Mucosa of descending colon (tissue), 3 donors: ENCODE results near the gene G0S2. TPM values are rescaled to one million over a fixed set of nuclear protein-coding genes. Genes with fewer than 3 reads are reported as not detected.
A peak's percentile ranks its signal among the peaks of the same experiment; 100 is the strongest.

Experiments used
- ATAC-seq: fragments of 200-7000 bp; cut with Tn5 transposase; one replicate; pipeline ENCODE4 v1.9.1; 2020; ENCODE audit warnings: mild to moderate bottlenecking, moderate library complexity
- DNase-seq, 3 donors: peaks; one replicate each; pipeline ENCODE4 v3.0.0-alpha.2; 2020
- H3K36me3 ChIP-seq: fragments of 200-600 bp; one replicate; pipeline ENCODE4 v1.8.0; 2021; ENCODE audit warnings: low read depth, mild to moderate bottlenecking
- H3K4me1 ChIP-seq: fragments of 200-600 bp; one replicate; pipeline ENCODE4 v1.8.0; 2021; ENCODE audit warnings: low read depth, mild to moderate bottlenecking
- H3K4me3 ChIP-seq: fragments of 200-600 bp; one replicate; pipeline ENCODE4 v1.8.0; 2021; ENCODE audit warnings: mild to moderate bottlenecking
- H3K9me3 ChIP-seq: fragments of 200-600 bp; one replicate; pipeline ENCODE4 v1.8.0; 2021; ENCODE audit warnings: mild to moderate bottlenecking
- CTCF ChIP-seq: fragments of 200-600 bp; IDR thresholded peaks from one replicate; pipeline ENCODE4 v1.8.0; 2022; ENCODE audit warnings: antibody characterized with exemption, mild to moderate bottlenecking
- intact Hi-C, 2 donors: fragments of 100-400 bp; cut with DNase I in 1 of 2; cut with micrococcal nuclease in 1 of 2; formaldehyde crosslinking; loops; one replicate each; pipeline versions ENCODE4 v1.11.0 to v1.11.1; 2022; cut with DNase I, micrococcal nuclease
- total RNA-seq, 3 donors: library from RNA; stranded (reverse); fragmentation: NEBNext Ultra II Directional in 2 of 3; extraction: Animal tissue kit (Norgen Biotek cat#: 25700) in 2 of 3; gene quantifications; one replicate each; pipeline versions ENCODE4 v1.2.1 to v1.2.4, GENCODE V29; 2021 to 2023
- donor health status: DM: no; HTN: no; CAD: no; lungs with moderate emphysema.
- donor health status: DM: no; HTN: no; CAD: no.
- donor health status: DM: no; HTN: yes; CAD: no.

G0S2 gene
- total RNA-seq, 3 donors from 2014 or later = 5.8 to 13.5 (median 9.0) TPM

GRCh38 chr1:209675565-209676154 lies 448 bp downstream of the G0S2 start:
- no peak overlapping the region for H3K4me3 ChIP-seq
- peak; percentile 45 to 66 (median 60) for DNase-seq
- ATAC-seq = peak; percentile 59
- intact Hi-C loops = no loop called here
- TF ChIP-seq CTCF = no peak
- H3K9me3 ChIP-seq = no peaks in the 10 kb centered on the region
- H3K36me3 ChIP-seq = no peaks in the 10 kb centered on the region
- H3K4me1 ChIP-seq = peaks cover 18% of the 10 kb centered on the region

- no peak for ATAC-seq
- no peaks in the 10 kb centered on the region for H3K36me3 ChIP-seq
- no peak for DNase-seq
- peaks cover 13% of the 10 kb centered on the region for H3K4me1 ChIP-seq
- no peaks in the 10 kb centered on the region for H3K9me3 ChIP-seq
- intact Hi-C loops = no loop called here
- no peak overlapping the region for H3K4me3 ChIP-seq
- TF ChIP-seq CTCF = no peak
Observed at GRCh38 chr1:209678981-209679539, 3.8 kb downstream of the G0S2 start.

- Histone ChIP-seq H3K4me1 (no peaks in the 10 kb centered on the region), H3K36me3 (no peaks in the 10 kb centered on the region), H3K4me3 (no peak overlapping the region), H3K9me3 (no peaks in the 10 kb centered on the region)
- no peak for TF ChIP-seq CTCF
- intact Hi-C loops = no loop called here
- ATAC-seq (no peak), DNase-seq (no peak)
Observed at GRCh38 chr1:209685821-209686220, 10.6 kb downstream of the G0S2 start.

GRCh38 chr1:209686322-209686721 lies 11.1 kb downstream of the G0S2 start:
- no peak for TF ChIP-seq CTCF
- Histone ChIP-seq H3K4me3 (no peak overlapping the region), H3K36me3 (no peaks in the 10 kb centered on the region), H3K4me1 (no peaks in the 10 kb centered on the region), H3K9me3 (no peaks in the 10 kb centered on the region)
- DNase-seq (no peak), ATAC-seq (no peak)
- intact Hi-C loops = no loop called here

- no peak for ATAC-seq
- no peaks in the 10 kb centered on the region for H3K36me3 ChIP-seq
- TF ChIP-seq CTCF = no peak
- H3K9me3 ChIP-seq = no peaks in the 10 kb centered on the region
- no peak for DNase-seq
- H3K4me3 ChIP-seq = no peak overlapping the region
- intact Hi-C loops = no loop called here
- H3K4me1 ChIP-seq = no peaks in the 10 kb centered on the region
Observed at GRCh38 chr1:209688746-209689234, 13.6 kb downstream of the G0S2 start.
